ENCODE measurements around the gene GABARAPL2.

GABARAPL2 gene

DNA sequence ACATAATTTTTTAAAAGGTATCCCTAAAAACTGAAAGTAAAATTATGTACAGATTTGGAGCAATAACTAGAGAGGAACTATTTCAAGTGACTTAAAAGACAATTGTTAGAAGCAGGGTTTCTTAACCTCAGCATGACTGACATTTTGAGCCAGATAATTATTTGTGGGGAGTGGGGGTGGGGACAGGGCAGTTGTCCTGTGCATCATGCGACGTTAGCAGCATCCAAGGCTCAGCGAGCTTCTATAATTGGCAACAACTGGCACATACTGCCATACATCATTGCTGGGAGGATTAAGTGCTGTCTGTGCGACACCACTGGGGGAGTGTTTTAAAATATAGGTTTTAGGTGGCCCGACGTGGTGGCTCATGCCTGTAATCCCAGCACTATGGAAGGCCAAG lies 27.1 kb downstream of the GABARAPL2 start:
- no peak for DNase-seq

DNA sequence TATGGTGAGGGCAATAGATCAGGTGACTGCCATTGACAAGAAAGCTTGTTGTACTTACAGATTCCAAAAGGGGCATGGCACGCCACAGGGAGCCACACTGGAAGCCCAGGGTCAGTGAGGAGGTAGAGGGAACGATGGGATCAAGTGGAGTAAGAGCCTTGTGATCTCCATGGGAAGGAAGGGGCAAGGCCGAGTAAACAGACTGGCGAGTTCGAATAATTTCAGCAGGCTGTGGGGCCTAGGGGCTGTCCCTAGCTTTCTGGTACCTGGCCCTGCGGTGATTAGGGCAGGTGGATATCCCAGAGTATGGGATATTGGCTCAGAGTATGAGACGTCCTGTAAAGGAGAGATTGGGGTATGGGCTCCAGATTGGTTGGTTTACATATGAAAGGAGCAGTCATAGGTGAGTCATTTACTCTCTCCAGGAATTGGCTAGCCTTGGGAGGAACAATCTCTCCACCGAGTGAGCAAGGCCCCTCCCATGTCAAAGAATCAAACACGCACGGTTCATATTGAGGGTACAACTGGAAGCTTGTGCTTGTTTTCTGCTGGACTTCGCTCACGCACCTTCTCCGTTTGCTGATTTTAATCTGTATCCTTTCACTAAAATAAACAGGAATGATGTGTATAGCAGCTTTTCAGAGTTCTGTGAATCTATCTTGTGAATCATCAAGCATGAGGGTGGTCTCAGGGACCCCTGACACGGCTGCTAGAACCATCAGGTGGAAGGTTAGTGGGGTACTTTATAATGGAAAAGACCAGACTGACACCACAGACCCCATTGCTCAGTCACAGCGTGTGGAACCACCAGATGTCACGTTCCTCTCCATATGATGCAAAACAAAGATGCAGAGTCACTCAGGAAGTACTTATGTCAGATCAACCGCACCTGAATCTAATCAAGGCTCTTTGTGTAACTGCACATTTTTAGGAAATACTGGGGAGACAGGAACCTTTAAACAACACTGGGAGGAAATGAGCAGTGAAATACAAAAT lies 27.9 kb downstream of the GABARAPL2 start:
- DNase-seq: peak; percentile 7

DNA sequence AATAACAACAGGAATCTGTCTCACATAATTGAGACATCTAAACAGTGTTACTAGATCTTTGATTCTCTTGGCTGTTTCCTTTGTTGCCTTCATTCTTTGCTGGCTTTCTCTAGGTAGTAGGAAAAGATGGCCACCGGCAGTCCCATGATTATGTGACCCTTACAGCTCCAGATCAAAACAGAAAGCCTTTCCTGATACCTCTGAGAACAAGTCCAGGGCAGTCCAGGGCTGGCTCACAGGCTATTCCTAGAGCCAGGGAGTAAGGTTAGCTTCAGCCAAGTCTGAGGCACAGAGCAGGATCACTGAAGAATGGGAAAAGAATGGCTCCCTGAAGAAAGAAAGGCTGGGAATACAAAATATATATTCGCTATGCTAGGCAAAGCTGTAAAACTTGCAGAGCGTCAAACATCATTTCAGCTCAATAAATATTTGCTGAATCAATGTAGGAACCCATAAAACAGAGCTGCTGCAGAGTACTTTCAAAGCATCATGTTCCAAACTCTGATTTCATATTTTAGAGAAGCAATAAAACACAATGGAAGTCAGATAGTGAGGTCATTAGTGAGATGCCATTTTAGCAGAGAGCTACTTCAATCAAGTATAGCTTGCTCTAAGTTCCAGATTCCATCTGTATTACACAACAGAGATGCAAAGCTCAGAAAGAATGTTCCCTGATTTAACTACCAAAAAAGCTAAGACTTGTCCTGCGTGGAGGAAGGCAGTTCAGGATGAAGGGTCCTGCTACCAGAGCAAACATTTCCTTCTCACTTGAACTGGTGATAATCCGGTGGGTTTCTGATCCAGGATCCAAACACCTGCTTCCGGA lies 33.5 kb downstream of the GABARAPL2 start:
- no peak for DNase-seq

DNA sequence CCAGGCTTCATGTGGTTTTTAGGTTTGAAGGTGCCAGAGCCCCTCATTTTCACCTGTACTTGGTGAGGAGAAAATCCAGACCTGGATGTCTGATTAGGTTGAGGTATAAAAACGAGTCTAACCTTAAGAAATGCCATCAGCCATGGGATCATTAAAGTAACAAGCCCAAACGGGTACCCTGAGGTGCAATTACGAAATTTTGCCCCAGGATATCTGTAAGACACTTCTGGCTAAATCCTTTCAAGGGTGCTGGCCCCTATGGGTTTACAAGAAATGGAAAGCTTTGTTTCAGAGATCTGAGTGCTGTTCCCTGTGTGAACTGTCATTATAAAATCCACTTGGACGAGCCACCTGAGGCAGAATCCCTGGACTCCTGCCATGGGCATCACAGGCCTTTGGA lies 37.1 kb downstream of the GABARAPL2 start:
- no peak for DNase-seq

DNA sequence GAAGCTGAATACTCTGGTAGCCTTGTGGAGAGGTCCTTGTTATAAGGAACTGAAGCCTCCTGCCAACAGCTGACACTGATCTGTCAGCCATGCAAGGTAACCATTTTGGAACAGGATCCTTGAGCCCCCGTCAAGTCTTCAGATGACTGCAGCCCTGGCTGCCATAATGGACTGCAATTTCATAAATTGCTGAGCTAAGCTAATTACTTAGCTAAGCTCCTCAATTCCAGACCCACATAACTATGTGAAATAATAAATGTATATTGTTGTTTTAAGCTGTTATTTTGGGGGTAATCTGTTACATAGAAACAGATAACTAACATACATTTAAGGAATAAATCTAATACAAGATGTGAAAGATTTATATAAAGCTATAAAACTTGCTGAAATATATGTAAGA lies 40.3 kb downstream of the GABARAPL2 start:
- no peak for DNase-seq

DNA sequence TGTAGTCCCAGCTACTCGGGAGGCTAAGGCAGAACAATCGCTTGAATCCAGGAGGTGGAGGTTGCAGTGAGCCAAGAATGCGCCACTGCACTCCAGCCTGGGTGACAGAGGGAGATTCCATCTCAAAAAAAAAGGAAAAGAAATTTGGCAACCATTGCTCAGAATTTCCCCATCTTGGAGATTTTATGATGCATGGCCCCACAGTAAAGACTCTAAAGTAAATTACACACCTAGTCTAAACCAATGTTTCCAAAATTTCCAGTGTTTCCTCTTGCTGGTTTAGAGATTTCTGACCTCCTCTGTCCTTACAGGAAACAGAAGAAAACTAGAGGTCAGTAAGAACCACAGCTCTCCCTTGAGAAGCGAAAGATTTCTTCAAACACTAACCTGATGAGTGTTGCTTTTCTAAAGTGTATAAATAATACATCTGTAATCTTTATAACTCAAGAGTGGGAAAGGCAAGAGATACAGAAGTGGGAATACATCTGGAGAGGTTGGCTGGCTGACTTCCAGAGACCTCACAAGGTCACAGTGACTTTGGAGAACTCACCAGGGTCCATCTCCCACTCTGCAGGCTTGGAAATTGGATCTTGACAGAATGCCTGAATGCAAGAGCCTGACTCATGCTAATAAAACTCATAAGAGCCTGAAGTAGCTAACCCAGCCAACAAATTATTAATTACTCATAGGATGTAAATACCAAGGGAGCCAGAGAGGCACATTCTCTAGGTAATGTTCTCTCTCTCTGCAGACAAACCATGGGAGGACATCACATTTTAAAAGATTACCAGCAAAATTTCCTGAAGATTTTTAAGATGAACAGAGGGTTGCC lies 48.1 kb downstream of the GABARAPL2 start:
- no peak for DNase-seq

DNA sequence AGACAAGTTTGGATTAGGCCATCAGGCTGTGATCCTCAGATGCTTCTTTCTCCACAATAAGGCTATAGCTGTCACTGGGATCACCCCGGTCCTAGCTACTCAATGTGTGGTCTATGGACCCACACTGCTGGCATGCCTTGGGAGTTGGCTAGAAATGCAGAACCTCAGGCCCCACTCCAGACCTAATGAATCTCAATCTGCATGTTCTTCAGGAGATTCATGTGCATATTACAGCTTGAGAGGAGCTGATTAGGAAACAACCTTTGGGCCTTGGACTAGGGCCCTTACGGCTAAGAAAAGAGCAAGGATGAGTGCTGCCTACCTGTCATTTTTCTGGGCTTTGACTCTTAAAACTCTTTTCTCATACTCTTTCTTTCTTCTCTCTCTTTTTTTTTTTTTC lies 49.4 kb downstream of the GABARAPL2 start:
- DNase-seq: no peak

DNA sequence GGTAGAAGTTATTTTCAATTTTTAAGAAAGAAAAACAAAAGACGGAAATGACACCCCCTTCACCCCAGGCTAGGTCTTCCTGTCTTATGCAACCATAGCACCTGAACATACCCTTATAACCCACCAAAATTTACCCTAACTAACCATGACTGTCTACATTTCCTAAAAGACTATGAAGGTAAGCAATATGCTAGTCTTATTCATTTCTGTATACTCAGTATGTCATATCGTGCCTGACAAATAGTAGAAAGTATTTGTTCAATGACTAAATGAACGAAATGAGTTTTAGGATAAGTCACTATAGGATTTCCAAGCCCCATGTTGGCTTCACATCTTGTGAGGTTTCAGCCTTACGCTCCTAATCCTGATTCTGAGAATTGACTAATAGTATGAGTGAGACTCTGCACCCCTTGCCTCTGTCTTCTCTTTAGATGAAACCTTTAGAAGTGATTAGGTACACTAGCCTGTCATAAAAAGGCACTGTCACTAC lies 50.4 kb downstream of the GABARAPL2 start:
- no peak for DNase-seq

DNA sequence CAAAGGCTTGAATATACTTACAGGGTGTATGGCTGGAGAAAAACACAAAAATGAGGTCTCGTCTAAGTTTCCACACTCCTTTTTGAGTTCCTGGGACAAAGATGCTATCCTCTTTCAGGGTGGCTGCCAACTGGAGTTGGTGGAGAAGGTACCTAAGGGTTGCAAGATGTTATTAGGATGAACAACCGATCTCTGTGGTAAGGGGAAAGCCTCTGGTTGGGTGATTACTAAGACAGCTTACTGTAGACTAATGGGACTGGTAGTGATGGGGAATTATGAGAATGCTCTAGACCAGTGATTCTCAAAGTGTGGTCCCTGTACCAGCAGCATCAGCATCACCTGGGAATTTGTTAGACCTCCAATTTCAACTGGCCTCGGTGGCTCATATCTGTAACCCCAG lies 50.9 kb downstream of the GABARAPL2 start:
- no peak for DNase-seq

DNA sequence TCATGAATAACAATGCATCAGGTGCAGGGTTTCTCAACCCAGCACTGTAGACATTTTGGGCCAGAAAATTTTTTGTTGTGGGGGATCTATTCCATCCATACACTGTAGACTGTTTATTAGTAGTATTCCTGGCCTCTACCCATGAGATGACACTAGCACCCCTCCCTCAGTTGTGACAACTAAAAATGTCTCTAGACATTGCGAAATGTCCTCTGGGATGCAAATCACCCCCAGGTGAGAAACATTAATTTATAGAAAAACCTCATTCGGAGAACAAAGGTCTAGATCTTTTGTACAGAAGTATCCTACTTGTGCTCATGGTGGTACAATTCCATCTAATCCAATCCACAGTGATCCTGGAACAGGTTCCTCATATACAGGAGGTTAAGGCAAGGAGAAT lies 52.6 kb downstream of the GABARAPL2 start:
- no peak for DNase-seq

DNA sequence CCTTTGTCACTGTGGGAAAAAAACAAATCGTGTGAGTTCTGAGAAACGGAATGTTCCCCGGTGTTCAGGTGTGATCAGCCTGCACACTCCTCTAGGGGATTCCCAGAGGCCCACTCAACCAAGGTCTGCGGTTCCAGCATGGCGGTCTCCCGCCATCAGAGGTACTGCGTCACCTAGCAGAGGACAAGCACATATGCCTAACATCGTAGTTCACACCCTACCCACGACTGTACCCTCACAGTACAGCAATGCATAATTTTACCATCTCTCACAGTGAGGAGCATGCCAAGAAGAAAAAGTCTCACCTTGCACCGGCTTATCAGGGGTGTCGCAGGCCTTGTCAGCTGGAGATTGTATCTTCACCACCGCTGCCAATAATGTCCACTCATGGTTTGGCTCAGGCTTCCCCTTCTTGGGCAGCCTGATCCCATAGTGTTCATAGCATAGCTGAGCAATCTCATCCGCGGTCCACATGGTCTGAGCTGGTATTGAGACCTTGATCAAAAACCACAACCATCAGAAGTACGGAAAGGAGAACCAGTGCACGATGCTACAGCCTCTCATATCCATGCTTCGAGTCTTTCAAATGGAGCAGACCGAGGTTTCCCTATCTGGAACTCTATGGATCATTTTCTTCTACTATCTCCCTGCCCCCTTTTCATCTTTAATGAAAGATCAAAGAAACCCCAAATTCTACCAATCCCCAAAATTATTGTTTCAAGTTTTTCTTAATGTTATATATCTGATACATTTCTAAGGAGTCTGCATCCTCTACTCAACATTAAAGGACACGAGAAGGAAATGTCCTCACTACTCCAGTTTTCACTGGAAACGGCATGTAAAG lies 54.4 kb downstream of the GABARAPL2 start:
- DNase-seq: no peak

DNA sequence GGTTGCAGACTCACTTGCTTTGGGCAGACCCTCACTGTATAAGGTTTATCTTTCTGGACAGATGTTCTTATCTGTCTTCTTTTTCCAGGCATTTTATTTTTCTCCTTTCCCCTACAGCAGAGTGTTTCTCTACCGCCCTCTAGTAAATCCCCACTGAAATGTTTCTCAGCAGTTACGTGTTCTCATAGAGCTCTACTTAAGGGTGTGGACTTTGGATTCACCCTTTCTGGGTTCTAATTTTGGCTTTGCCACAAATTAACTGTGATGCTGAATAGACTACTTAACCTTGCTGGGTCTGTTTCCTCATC lies 54.9 kb downstream of the GABARAPL2 start:
- DNase-seq: no peak

DNA sequence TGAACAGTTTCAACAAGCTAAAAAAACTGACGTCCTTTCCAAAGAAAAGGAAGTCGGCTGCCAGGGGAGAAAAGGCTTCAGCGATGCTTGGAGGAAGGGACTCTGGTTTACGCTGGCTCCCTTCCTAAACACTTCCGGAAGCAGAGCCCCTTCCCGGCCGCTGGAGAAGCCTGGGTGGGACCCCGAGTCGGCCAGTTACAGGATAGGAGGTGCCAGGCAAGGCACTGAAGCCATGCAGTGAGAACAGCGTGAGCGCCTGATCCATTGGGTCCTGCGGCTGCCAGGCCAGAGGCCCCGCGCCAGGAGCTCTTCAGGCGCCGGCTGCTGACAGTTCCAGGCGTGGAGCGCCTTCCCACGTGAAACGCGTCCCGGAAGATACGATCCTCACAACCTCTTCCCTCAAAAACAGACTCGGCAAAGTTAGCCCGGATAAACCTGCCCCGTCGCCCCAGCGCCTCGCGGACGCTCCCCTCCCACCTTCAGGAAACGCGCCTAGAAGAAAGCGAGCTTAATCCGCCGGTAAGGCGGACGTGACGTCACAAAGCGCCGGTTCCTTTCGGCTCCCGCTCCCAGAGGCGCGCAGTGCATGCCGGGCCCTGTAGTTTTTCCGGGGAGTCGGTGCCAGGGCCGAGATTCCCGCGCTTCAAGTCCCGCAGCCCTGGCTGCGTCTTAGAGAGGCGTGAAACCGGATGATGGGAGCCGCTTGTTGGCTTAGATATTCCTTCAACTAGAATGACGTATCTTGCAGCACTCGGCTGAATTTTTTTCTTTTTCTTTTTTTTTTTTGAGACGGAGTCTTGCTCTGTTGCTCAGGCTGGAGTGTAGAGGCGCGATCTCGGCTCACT lies 56.8 kb downstream of the GABARAPL2 start, which contains the start of gene ADAT1:
TSS of gene ADAT1 (minus strand) at position 521 of the 845 bp plus-strand sequence. CDS start 2,482 bp downstream, outside the sequence.
- peak; percentile 94 for DNase-seq

DNA sequence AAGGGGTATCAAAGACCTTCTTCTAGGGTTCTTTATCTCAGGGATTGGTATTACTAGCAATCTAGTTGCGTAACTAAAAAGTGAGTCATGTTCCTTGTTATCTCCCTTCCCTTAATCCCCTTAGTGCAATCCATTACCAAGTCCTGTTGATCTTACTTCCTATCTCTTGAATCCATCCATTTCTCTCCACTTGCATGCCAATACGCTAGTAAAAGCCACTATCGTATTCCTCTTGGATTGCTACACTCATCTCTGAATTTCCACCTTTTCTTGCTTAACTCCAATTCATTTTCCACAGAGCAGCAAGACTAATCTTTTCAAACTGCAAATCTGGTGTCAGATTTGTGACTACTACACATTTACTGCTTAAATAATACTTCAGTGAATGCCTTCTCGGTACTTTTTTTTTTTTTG lies 58.7 kb downstream of the GABARAPL2 start:
- DNase-seq: no peak

DNA sequence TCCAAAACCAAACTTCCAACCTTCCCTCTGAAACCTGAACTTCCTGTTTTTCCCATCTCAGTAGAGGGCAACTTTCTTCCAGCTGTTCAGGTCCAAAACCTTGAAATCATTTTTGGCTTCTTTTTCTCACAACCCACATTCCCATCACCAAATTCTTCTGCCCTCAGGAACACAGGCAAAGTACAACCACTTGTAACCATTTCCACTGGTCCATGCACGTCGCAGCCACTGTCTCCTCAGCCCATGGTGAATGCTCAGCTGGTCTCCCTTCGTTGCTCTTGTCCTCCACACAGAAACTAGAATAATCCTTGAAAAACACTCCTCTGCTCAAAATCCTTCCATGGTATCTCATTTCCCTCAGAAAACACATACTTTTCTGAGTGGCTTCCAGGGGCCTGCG lies 60.6 kb downstream of the GABARAPL2 start:
- no peak for DNase-seq
